ENCODE results near the gene LRRC3B.

DNA sequence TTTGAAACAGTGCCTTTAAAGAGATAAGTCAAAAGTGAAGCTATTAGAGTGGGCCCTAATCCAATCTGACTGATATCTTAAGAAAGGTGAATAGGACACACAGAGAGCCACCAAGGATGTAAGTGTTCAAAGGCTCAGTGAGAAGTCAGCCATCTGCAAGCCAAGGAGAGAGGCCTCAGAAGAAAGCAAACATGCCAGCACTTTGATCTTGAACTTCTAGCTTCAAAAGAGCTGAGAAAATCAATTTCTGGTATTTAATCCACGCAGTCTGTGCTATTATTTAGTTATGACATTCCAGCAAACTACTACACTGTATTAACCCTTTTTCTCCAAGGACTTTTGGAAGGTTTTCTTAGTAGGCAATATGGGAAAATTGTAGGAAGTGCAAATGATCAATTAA, 95.7 kb downstream of the LRRC3B start:
- TF ChIP-seq CTCF (IDR thresholded peaks at IDR 0.05) (no peak), POLR2AphosphoS5 (IDR thresholded peaks at IDR 0.05) (no peak), EP300 (IDR thresholded peaks at IDR 0.05) (no peak), POLR2A (IDR thresholded peaks at IDR 0.05) (no peak)

All from stomach (tissue), 4 donors.